Measurements from ENCODE around the gene TOPBP1.

TOPBP1 gene

GRCh38 chr3:133607816-133608215, 53.9 kb downstream of the TOPBP1 start:
- DNase-seq (ENCODE audit: low read depth) = no peak

GRCh38 chr3:133606902-133607301, 54.8 kb downstream of the TOPBP1 start:
- DNase-seq (ENCODE audit: low read depth) = no peak

GRCh38 chr3:133606342-133606741, 55.4 kb downstream of the TOPBP1 start:
- DNase-seq (ENCODE audit: low read depth) = no peak

GRCh38 chr3:133600572-133601081, 61.1 kb downstream of the TOPBP1 start:
- no peak for DNase-seq (ENCODE audit: low read depth)

GRCh38 chr3:133599280-133599679, 62.5 kb downstream of the TOPBP1 start:
- DNase-seq (ENCODE audit: low read depth) = no peak

GRCh38 chr3:133598405-133598804, 63.3 kb downstream of the TOPBP1 start:
- DNase-seq (ENCODE audit: low read depth) = no peak

- DNase-seq (ENCODE audit: low read depth) = no peak
These were observed 66.4 kb downstream of the TOPBP1 start for GRCh38 chr3:133595341-133595740.

- no peak for DNase-seq (ENCODE audit: low read depth)
These were observed 68.5 kb downstream of the TOPBP1 start for GRCh38 chr3:133593243-133593642.

- no peak for DNase-seq (ENCODE audit: low read depth)
These were observed 68.9 kb downstream of the TOPBP1 start for GRCh38 chr3:133592843-133593242.

- no peak for DNase-seq (ENCODE audit: low read depth)
These were observed 70.4 kb downstream of the TOPBP1 start for GRCh38 chr3:133591271-133591742.

GRCh38 chr3:133589503-133589902, 72.2 kb downstream of the TOPBP1 start:
- DNase-seq (ENCODE audit: low read depth) = no peak

GRCh38 chr3:133588784-133589465, 72.8 kb downstream of the TOPBP1 start:
- DNase-seq (ENCODE audit: low read depth) = no peak

GRCh38 chr3:133588035-133588434, 73.7 kb downstream of the TOPBP1 start:
- DNase-seq (ENCODE audit: low read depth) = no peak

GRCh38 chr3:133583396-133583795, 78.3 kb downstream of the TOPBP1 start:
- DNase-seq (ENCODE audit: low read depth) = no peak

GRCh38 chr3:133578548-133579191, 83.1 kb downstream of the TOPBP1 start:
- DNase-seq (ENCODE audit: low read depth) = no peak

- DNase-seq (ENCODE audit: low read depth) = no peak
These were observed 85.6 kb downstream of the TOPBP1 start for GRCh38 chr3:133576169-133576568.

GRCh38 chr3:133575086-133575485, 86.7 kb downstream of the TOPBP1 start:
- DNase-seq (ENCODE audit: low read depth) = no peak

GRCh38 chr3:133574260-133574881, 87.4 kb downstream of the TOPBP1 start:
- DNase-seq (ENCODE audit: low read depth) = no peak

GRCh38 chr3:133573629-133574194, 88.0 kb downstream of the TOPBP1 start, which contains the start of gene CDV3:
CDV3 (plus strand) TSS chr3:133573686; CDS start chr3:133574045, 359 bp downstream.
- no peak for DNase-seq (ENCODE audit: low read depth)

GRCh38 chr3:133573054-133573628, 88.6 kb downstream of the TOPBP1 start:
- peak; percentile 100 for DNase-seq (ENCODE audit: low read depth)

- DNase-seq (ENCODE audit: low read depth) = no peak
These were observed 89.3 kb downstream of the TOPBP1 start for GRCh38 chr3:133572158-133573053.
